Measurements from ENCODE around the gene TEKT3.

Gene TEKT3

DNA sequence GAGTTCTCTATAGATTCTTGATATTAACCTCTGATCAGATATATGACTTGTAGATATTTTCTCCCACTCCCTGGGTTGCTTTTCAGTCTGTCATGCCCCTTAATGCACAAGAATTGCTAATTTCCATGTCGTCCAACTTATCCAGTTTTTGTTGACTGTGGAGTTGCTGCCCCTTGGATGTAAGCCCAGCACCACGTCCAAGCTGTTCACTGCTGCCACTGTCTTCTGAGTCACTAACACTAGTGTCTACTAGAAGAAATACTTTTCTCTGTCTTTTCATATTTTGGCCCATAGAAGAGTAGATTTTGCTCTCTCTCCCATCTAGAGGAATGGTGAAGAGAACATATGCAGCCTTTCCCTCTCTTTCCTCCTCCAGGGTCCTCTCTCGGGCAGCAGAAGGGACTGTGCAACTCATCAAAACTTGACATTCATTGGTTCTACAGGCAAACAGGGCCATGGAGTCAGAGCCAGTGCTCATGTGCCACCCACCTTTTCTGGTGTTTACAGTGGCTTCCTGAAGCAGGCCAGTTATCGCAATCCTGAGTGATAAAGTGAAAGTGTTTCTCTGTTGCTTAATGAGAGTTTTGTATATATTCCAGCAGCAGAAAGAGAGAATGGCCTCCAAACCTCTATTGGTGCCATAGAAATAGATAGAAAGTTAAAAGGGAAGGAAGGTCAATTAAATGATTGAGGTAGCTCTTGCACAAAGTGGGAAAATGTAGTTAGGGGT lies 53.7 kb downstream of the TEKT3 start:
- H3K4me3 ChIP-seq (ENCODE audit: control insufficient read depth, low read depth, low read length), result no peak overlapping the region
- TF ChIP-seq, protein P1, sequence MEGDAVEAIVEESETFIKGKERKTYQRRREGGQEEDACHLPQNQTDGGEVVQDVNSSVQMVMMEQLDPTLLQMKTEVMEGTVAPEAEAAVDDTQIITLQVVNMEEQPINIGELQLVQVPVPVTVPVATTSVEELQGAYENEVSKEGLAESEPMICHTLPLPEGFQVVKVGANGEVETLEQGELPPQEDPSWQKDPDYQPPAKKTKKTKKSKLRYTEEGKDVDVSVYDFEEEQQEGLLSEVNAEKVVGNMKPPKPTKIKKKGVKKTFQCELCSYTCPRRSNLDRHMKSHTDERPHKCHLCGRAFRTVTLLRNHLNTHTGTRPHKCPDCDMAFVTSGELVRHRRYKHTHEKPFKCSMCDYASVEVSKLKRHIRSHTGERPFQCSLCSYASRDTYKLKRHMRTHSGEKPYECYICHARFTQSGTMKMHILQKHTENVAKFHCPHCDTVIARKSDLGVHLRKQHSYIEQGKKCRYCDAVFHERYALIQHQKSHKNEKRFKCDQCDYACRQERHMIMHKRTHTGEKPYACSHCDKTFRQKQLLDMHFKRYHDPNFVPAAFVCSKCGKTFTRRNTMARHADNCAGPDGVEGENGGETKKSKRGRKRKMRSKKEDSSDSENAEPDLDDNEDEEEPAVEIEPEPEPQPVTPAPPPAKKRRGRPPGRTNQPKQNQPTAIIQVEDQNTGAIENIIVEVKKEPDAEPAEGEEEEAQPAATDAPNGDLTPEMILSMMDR (IDR thresholded peaks at IDR 0.05; ENCODE audit: control insufficient read depth, insufficient read depth, low read depth, low read length, missing control alignments), result no peak
- DNase-seq (ENCODE audit: low read depth), result no peak

DNA sequence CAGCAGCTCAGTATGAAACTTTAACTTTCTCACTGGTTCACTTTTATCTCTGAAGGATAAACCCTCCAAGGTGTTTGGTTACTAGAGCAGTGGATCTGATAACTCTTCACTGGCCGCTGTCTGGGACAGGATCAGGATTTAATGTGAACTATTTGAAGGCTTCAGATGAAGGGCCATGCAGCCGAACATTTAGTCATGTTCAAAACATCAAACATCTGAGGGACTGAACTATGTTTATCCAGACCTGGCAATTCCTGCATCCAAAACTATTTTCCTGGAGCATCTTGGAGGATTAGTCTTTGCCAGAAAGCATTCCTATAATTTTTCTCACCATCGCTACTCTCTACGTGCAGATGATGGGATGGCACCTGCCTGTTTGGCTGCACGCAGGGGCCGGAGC lies 55.9 kb downstream of the TEKT3 start:
- no peak for DNase-seq (ENCODE audit: low read depth)
- no peak overlapping the region for H3K4me3 ChIP-seq (ENCODE audit: control insufficient read depth, low read depth, low read length)
- TF ChIP-seq, protein P1 (IDR thresholded peaks at IDR 0.05; ENCODE audit: control insufficient read depth, insufficient read depth, low read depth, low read length, missing control alignments), result no peak

DNA sequence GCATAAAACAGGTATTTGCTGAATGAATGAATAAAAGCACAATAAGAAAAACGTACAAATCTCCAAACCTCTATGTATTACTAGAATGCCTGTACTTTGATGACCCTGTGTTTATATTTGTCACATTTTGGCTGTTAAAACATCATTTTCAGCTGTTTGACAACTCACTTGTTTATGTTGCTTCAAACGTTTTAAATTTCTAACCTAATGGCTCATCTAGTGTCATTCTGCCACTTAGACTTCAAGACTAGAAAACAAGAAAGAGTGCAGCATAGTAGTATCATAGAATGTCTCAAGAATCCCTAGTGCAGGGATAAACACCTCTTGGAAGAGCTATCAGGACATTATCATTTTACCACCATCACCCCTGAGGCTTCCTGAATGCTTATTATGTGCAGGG lies 56.9 kb downstream of the TEKT3 start:
- DNase-seq (ENCODE audit: low read depth), result no peak
- no peak overlapping the region for H3K4me3 ChIP-seq (ENCODE audit: control insufficient read depth, low read depth, low read length)
- TF ChIP-seq, protein P1 (IDR thresholded peaks at IDR 0.05; ENCODE audit: control insufficient read depth, insufficient read depth, low read depth, low read length, missing control alignments), result no peak

DNA sequence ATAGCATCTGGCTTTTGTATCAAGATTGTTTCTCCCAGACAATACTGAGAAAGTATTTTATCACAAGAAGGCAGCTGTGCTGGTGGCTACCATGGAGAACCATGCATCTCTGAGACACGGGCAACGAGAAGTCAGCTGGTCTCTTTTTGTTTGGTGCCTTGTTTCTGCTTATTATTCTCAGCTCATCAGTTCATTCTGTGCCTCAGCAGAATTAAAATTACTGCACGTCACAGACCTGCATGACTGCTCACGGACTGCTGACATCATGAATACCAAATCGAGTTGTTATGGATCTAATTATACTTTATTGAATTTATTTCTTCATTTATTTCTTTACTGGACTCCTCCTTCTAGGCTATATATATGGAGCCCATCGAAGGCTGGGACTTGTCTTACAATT lies 57.3 kb downstream of the TEKT3 start:
- TF ChIP-seq, protein P1 (IDR thresholded peaks at IDR 0.05; ENCODE audit: control insufficient read depth, insufficient read depth, low read depth, low read length, missing control alignments), result no peak
- no peak overlapping the region for H3K4me3 ChIP-seq (ENCODE audit: control insufficient read depth, low read depth, low read length)
- DNase-seq (ENCODE audit: low read depth), result no peak

DNA sequence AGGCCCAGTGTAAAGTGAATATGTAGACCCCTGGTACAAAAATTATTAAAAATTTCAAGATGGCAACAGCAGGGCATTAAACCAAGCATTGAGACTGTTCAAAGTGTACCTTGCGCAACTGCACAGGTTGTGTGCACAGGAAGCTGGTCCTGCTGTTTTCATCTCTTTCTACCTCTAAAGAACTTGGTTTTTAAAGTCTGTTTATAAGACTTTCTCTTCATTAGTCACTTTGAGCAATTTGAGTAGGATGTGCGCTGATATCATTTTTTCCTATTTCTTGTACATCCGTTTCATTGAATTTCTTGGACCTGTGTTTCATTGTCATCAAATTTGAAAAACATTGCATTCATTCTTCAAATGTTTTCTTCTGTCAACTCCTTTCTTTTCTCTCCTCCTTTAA lies 59.5 kb downstream of the TEKT3 start:
- DNase-seq (ENCODE audit: low read depth), result no peak
- TF ChIP-seq, protein P1 (IDR thresholded peaks at IDR 0.05; ENCODE audit: control insufficient read depth, insufficient read depth, low read depth, low read length, missing control alignments), result no peak
- H3K4me3 ChIP-seq (ENCODE audit: control insufficient read depth, low read depth, low read length), result no peak overlapping the region

DNA sequence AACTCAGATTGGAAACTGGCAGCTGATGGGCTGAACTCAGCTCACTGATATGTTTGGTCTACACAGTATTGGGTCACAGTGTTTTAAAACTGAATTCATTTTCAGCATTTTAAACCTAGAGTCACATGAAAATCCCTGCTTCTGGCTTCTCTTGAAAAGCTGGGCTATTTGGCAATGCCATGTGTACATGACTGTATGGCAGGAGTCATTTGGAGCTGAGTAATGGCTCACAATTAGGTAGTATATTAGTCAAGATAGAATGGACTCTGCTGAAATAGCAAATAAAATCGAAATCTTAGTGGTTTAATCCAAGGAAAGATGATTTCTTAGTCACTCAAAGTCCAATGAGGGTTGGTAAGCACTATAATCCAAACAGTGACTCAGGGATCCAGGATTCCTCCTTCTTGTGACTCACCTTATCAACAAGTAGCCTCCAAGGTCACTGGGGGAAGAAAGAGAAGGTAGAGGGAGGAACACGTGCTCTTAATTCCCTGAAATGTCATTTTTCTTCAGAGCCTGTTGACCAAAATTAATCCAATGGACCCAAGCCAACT lies 62.4 kb downstream of the TEKT3 start:
- DNase-seq (ENCODE audit: low read depth), result peak; percentile 92

More for the DNA sequence above, 62.4 kb downstream of the TEKT3 start:
- no peak overlapping the region; the same call in 1 of the 2 replicates for H3K4me3 ChIP-seq (ENCODE audit: control insufficient read depth, low read depth, low read length)
- TF ChIP-seq, protein P1 (IDR thresholded peaks at IDR 0.05; ENCODE audit: control insufficient read depth, insufficient read depth, low read depth, low read length, missing control alignments), result no peak
